Measurements from ENCODE around the gene STAB1. TPM values are rescaled to one million over a fixed set of nuclear protein-coding genes. Genes with fewer than 3 reads are reported as not detected.

STAB1 gene
- total RNA-seq, 1 donor from 2014 or later, result 0.42 TPM

DNA sequence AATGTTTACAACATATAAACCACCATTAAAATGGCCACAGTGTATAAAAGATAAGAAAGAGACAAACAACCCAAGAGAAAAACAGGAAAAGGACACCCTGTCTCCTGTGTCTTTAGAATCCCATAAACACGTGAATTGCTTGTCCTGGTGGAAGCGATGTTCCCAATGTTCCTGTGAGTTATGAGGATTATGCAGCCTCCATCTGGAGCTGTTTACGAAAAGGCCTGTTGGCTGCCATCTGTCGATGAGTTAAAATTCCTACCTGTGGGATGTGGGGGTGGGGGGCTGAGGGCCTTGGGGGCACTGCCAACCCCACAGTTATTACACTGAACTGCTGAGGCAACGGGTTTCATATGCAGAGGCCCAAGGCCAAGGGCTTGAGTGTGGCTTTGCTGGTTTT is 26.1 kb upstream of the STAB1 start:
- H3K4me3 ChIP-seq (ENCODE audit: low read depth, low read length), result no peak overlapping the region
- H3K27me3 ChIP-seq (ENCODE audit: control insufficient read depth, insufficient read depth, low read length), result no peaks in the 10 kb centered on the region
- H3K36me3 ChIP-seq (ENCODE audit: control insufficient read depth, insufficient read depth, low read length), result peaks cover 13% of the 10 kb centered on the region
- no peak for DNase-seq (ENCODE audit: low read depth)
- TF ChIP-seq, protein P1, sequence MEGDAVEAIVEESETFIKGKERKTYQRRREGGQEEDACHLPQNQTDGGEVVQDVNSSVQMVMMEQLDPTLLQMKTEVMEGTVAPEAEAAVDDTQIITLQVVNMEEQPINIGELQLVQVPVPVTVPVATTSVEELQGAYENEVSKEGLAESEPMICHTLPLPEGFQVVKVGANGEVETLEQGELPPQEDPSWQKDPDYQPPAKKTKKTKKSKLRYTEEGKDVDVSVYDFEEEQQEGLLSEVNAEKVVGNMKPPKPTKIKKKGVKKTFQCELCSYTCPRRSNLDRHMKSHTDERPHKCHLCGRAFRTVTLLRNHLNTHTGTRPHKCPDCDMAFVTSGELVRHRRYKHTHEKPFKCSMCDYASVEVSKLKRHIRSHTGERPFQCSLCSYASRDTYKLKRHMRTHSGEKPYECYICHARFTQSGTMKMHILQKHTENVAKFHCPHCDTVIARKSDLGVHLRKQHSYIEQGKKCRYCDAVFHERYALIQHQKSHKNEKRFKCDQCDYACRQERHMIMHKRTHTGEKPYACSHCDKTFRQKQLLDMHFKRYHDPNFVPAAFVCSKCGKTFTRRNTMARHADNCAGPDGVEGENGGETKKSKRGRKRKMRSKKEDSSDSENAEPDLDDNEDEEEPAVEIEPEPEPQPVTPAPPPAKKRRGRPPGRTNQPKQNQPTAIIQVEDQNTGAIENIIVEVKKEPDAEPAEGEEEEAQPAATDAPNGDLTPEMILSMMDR (IDR thresholded peaks at IDR 0.05; ENCODE audit: insufficient read depth, low read length, poor library complexity, severe bottlenecking), result no peak

DNA sequence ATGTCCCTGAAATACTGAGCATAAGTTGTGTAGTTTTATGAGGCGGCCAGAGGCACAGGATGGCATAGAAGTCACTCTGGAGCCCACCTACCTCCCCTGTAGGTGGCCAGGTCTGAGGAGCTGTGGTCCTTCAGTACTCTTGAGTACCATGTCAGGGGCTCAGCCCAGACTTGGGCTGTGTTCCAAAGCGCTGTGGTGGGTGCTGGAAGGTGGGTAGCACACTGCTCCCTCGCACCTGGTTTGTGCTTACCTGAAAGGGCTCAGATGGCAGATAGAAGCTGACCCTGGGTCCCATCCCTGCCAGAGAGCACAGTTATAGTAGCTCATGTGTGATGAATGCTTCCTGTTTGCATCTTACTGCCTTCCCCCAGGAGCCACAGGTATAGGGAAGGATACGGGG is 24.2 kb upstream of the STAB1 start:
- TF ChIP-seq, protein P1 (IDR thresholded peaks at IDR 0.05; ENCODE audit: insufficient read depth, low read length, poor library complexity, severe bottlenecking), result no peak
- DNase-seq (ENCODE audit: low read depth), result no peak
- H3K36me3 ChIP-seq (ENCODE audit: control insufficient read depth, insufficient read depth, low read length), result peaks cover 13% of the 10 kb centered on the region
- no peak overlapping the region for H3K4me3 ChIP-seq (ENCODE audit: low read depth, low read length)
- H3K27me3 ChIP-seq (ENCODE audit: control insufficient read depth, insufficient read depth, low read length), result no peaks in the 10 kb centered on the region

DNA sequence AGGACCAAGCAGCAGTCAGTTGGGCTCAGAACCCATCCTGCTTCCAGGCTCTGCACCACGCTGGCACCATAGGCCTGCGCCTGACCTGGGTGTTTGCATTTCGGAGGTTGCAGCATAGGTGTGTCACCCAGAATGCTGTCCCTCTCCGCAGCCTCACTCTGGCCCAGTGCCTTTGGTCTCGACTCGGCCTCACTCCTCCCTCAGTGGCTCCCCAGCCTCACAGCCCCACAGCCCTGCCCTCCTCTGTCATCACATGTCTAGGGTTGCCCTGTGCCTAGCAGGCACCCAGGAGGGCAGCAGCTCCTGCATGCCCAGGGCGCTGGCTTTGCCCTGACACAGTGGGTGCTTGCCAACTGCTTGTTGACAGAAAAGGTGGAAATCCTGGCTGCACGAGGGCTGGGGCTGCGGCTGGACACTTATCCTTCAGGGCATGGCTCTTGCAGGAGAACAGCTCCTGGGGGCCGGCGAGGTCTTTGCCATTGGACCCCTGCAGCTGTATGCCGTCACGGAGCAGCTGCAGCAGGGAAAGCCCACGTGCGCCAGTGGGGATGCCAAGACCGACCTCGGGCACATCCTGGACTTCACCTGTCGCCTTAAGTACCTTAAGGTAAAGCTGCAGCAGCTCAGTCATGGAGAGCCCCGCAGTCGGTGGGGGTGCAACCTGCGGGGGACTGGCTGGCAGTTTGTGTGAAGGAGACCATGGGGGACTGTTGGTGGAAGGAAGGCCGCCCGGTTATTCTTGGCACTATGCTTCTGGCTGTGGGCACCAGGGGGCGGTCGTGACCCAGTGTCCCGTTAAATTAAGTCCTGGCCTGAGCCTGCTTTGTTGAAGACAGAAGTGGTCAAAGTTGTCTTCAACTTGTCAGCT is 23.5 kb upstream of the STAB1 start:
- TF ChIP-seq, protein P1 (IDR thresholded peaks at IDR 0.05; ENCODE audit: insufficient read depth, low read length, poor library complexity, severe bottlenecking), result peak; percentile 73
- no peak overlapping the region for H3K4me3 ChIP-seq (ENCODE audit: low read depth, low read length)
- peaks cover 15% of the 10 kb centered on the region for H3K36me3 ChIP-seq (ENCODE audit: control insufficient read depth, insufficient read depth, low read length)
- H3K27me3 ChIP-seq (ENCODE audit: control insufficient read depth, insufficient read depth, low read length), result no peaks in the 10 kb centered on the region
- DNase-seq (ENCODE audit: low read depth), result no peak

DNA sequence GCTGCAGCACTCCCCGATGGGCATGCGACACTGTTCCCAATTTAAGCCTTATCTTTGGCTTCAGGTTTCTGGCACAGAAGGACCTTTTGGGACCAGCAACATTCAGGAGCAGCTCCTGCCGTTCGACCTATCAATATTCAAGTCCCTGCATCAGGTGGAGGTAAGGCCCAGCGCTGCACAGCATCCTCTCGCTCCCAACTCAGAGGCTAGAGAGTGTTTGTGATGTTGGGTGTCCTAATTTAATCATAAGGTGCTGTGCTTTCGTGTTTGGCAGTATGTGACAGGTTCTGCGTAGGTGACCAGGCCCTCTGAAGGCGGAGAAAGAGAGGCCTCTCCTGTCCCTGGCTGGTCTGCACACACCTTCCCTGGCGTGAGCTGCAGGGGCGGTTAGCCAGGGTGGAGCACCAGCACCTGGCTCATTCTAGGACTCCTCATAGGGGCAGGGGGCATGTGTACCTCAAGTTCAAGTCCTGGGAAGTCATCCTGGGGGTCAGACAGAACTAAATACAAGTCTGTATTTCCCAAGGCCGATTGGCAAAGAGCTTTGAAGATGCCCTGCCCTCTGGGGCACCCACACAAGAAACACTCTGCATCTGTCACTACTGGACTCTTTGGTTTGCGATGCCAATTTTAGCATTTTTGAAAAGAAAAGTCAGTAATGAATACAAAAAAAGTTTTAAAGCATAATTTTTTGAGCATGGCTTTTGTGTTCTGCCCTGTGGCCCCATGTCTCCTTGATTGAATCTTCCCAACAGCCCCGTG is 22.7 kb upstream of the STAB1 start:
- H3K36me3 ChIP-seq (ENCODE audit: control insufficient read depth, insufficient read depth, low read length), result peaks cover 14% of the 10 kb centered on the region
- no peak overlapping the region for H3K4me3 ChIP-seq (ENCODE audit: low read depth, low read length)
- DNase-seq (ENCODE audit: low read depth), result no peak
- no peaks in the 10 kb centered on the region for H3K27me3 ChIP-seq (ENCODE audit: control insufficient read depth, insufficient read depth, low read length)
- TF ChIP-seq, protein P1 (IDR thresholded peaks at IDR 0.05; ENCODE audit: insufficient read depth, low read length, poor library complexity, severe bottlenecking), result no peak

DNA sequence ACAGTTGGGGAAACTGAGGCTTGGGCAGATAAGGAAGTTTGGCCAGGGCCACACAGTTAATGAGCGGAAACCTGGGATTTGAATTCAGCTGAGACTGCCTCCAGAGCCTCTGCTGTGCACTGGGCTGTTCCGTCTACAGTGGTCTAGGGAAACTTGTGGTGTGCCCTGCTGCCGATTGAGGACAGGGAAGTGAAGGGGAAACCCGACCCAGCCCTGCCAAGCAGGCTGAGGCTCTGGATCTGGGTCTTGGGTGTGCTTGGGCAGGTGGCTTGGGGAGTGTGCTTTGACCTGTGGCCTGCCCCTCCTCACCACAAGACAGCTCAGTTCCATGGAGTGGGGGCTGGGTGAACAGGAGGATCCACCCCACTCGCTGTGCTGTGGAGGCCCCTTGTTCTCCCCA is 22.1 kb upstream of the STAB1 start:
- TF ChIP-seq, protein P1 (IDR thresholded peaks at IDR 0.05; ENCODE audit: insufficient read depth, low read length, poor library complexity, severe bottlenecking), result no peak
- Histone ChIP-seq H3K4me3 (ENCODE audit: low read depth, low read length) (no peak overlapping the region), H3K27me3 (ENCODE audit: control insufficient read depth, insufficient read depth, low read length) (no peaks in the 10 kb centered on the region), H3K36me3 (ENCODE audit: control insufficient read depth, insufficient read depth, low read length) (peaks cover 14% of the 10 kb centered on the region)
- no peak for DNase-seq (ENCODE audit: low read depth)
